ENCODE results near the gene BASP1.

DNA sequence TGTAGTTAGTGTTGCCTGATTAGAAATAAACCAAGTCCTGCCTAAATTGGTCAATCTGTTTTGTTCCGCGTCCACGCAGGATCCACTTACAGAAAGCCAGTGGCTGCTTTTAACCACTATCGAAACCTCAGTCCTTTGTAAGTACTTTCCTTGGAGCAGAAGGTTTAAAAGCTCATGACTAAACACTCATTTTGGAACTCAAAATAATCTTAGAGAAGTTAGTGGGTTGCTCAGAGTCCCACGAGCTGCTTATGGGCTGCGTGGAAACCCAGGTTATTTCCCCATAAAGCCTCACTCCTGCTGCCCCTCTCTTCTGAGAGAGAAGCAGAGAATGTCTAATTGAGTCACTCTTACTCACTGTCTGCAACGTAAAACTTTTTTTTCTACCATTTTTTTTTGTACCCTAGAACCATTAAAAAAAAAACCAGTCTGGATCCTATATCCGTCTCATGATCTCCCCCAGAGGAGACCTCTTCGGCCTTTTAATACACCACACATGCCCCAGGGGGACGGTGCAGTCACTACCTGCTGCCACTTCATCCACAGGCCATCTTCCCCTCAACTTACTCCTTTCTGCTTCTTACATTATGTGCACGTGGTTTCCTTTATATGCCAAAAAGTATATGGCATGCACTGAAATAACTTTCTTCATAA, 7.6 kb downstream of the BASP1 start:
- TF ChIP-seq, protein P1, sequence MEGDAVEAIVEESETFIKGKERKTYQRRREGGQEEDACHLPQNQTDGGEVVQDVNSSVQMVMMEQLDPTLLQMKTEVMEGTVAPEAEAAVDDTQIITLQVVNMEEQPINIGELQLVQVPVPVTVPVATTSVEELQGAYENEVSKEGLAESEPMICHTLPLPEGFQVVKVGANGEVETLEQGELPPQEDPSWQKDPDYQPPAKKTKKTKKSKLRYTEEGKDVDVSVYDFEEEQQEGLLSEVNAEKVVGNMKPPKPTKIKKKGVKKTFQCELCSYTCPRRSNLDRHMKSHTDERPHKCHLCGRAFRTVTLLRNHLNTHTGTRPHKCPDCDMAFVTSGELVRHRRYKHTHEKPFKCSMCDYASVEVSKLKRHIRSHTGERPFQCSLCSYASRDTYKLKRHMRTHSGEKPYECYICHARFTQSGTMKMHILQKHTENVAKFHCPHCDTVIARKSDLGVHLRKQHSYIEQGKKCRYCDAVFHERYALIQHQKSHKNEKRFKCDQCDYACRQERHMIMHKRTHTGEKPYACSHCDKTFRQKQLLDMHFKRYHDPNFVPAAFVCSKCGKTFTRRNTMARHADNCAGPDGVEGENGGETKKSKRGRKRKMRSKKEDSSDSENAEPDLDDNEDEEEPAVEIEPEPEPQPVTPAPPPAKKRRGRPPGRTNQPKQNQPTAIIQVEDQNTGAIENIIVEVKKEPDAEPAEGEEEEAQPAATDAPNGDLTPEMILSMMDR (conservative IDR thresholded peaks at IDR 0.05) = no peak
- TF ChIP-seq ZFX (IDR thresholded peaks at IDR 0.05) = no peak

All from C4-2B (cell line).